GM19467 (cell line): ENCODE measurements around the gene GMNN.

ENCODE experiments used
- ATAC-seq: cut with Tn5 transposase; IDR thresholded peaks from one replicate; pipeline ENCODE4 v1.9.1; 2021; ENCODE audit warnings: mild to moderate bottlenecking, moderate library complexity; ENCODE audit not compliant: unreplicated experiment

Gene GMNN

GRCh38 chr6:24799541-24799915 lies 24.8 kb downstream of the GMNN start:
- ATAC-seq: no peak

DNA sequence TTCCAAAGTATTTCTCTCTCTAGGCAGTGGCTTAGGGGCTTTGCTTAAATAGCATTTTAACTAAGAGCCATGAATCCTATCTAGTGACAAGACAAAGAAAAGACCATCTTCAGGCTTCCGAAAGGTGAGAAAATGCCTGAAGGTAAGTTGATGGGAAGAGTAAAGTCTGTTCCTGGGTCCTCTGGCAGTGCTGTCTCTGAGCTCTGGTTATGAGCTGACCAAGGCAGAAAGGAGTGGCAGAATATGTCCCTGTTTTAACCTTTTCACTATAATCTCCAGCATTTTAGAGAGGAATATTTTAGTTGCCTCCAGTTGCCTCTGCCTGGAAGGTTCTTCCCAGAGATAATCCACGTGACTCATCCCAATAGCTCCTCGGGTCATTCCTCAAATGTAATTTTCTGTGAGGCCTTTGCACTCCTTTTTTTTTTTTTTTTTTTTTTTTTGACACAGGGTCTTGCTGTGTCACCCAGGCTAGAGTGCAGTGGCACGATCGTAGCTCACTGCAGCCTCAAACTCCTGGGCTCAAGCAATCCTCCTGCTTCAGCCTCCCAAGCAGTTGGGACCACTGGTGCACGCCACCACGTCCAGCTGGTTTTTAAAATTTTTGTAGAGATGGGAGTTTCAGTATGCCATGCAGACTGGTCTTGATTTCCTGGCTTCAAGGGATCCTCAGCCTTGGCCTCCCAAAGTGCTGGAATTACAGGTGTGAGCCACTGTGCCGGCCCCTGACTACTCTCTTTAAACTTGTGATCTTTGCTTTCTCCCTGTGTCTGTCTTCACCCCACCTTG lies 27.7 kb downstream of the GMNN start:
- no peak for ATAC-seq

DNA sequence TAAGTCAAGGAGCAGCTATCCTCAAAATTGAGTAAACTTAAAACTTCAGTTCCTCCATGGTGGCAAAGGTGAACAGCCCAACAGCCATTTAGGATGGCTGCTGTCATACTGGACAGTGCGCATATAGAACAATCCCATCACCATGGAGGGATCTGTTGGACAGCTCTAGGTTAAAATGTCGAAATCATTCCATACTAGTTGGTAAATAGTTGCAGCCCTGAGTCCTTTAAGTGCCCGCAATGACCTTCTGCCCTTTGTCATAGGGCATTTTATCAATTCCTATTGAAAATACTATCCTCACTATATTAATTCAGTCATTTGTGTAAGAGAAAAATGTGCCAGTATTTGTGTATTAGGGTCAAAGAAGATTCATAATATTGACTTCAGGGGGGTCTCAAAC lies 32.8 kb downstream of the GMNN start:
- ATAC-seq: no peak

DNA sequence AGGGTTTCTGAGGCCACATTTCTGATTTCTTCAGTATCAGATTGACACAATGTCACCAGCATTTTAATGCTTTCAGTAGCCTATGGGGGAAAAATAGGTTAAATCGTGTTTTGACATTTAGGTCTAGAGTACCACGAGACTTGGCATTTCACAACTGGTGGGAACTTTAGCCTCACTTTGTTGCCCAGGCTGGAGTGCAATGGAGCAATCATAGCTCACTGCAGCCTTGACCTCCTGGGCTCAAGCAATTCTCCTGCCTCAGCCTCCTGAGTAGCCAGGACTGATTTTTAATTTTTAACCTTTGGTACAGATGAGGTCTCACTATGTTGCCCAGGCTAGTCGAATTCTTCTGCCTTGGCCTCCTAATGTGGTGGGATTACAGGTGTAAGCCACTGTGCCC lies 35.0 kb downstream of the GMNN start:
- no peak for ATAC-seq

DNA sequence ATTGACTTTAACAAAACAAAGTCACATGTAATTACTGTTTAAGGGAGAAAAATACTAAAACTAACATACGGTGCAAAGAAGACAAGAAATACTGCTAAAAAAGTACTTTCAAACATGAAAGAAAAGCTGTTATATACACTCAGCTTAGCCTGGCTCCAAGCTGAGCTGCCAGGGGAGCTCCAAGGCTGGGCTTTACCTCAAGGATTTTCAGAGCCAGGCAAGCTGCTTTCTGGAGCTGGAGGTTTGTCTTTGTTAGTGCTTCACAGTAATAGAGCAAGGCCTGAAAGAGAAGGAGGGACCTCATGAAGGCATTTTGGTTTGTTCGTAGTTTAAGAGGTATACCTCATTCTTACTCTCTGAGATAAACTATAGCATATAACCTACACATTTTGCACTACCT lies 43.6 kb downstream of the GMNN start:
- ATAC-seq: no peak

- no peak for ATAC-seq
Measured at GRCh38 chr6:24821860-24822444, 47.2 kb downstream of the GMNN start.

GRCh38 chr6:24822696-24823095 lies 48.0 kb downstream of the GMNN start:
- no peak for ATAC-seq

- no peak for ATAC-seq
Measured at GRCh38 chr6:24823185-24823584, 48.4 kb downstream of the GMNN start.

DNA sequence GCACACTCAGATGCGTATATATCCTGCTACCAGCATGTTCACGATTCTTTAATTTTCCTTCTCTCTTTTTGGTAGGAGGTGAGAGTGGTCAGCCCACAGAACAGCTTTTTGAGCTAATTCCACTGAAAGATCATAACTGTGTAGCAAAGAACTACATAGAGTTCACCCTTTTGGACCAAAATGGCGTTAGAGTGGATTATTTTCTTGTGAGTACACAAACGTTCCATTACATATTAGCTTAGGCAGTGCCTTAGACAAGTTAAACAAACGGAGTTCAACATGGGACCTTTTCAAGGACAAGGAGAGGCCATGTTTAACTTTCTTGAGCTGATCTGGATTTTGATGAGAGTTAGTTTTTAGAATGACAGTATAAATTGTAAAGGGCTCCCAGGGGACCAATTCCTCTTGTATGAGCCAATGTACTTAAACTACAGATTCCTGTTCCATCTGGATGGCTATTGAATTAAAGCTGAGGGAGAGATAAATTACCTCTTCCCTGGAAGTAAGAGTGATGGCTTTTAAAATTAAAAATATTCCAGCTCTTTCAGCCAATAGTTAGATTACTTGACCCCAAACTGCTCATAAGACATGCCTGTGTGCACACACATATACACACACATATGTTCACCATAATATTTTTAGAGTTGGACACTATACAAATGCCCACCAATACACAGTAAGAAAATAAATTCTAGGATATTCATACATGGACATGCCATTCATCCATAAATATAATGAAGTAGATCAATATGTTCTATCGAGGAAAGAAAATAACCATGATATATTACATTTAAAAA lies 49.6 kb downstream of the GMNN start:
- no peak for ATAC-seq

DNA sequence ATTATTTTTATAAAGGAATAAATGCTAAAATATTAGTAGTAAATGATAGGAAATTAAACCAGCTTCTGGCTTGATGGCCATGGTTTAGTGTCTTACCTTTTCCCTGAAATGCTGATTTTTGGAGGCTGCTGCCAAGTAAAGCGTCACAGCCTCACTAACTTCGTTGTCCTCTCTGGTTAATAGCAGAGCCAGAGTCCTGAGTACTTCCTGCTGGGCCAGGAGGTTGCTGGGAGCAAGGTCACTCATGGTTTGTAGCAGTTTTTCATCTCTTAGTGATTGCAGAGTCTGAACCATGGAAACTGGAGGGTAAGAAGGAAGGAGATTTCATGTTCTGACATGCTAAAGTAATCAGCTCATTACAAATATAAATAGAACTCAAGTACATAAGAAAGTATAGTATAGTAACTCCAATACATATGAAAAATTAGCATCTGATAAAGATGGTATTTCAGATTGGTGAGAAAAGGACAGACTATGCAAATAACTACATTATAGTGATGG lies 50.4 kb downstream of the GMNN start:
- no peak for ATAC-seq

GRCh38 chr6:24827162-24827561 lies 52.4 kb downstream of the GMNN start:
- ATAC-seq: no peak

GRCh38 chr6:24827970-24828369 lies 53.2 kb downstream of the GMNN start:
- ATAC-seq: no peak

- no peak for ATAC-seq
Measured at GRCh38 chr6:24829657-24830056, 54.9 kb downstream of the GMNN start.

DNA sequence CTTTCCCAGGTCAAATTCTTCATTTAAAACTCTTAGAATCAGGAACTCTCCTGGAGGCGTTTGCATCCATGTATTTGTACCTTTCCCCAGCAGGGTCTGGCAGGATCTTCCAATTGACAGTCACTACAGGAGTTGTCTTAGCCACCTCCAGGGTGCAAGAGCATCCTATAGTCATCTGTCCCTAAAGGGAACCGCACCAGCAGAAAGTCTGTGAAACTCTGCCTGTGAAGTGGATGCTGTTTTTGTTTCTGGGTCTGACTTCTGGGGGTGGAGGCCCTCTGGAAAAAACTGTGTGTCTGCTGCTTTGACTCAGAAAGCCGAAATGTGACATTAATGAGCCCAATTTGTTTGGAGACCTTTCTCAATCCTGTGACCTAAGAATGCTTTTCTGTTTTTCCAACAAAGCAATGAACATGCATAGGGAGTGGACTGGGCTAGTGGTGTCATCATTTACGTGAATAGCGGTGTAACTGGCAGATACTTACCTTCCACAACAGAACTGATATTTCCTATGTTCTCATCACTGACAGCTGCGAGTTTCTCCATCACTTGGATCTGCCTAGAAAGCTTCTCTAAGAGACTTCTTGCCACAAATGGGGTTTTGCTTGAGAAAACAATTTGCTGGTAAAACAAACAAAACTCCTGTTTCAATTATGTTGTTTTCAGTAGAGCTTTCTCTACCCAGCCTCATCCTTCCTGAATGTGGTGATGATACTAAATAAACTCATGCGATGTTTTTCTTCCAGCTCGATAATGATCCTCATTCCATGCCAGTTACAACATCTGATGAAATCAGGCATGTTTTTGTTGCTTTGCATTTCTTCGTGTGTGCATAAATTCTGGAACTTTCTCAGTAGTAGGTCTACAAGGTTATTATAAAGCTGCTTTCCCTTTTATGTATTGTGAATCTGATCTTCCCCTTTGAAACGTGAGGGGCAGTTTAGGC lies 57.3 kb downstream of the GMNN start:
- no peak for ATAC-seq

GRCh38 chr6:24832794-24833193 lies 58.1 kb downstream of the GMNN start:
- ATAC-seq: no peak

DNA sequence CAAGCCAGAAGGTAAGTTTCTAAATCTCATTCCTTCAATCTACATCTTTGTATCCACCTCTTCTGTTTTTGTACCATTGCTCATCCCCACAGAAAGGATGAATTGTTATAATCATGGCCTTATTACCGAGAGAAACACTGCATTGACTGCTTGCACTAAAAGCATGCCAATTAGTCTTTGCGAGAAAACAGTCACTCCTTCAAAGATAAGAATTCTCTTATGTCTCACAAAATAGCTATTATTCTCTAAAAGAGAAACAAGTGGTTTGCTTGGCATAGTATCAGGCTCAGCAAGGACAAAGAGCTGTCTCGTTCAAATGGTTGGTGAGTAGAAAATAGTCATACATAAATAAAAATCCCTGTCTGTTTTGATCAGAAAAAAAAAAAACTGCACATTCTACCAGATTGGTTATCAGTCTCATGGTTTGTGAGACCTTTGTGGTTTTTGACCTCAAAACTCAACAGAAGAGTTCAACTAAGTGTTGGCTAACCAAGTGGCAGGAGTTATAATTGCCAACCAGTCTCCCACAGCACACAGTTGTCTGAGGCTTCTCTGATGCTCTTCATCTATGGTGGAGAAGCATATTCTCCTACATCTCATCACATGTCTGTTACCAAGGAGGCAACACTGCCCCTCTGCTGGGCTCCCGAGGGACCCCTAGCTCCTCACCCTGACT lies 59.1 kb downstream of the GMNN start:
- ATAC-seq: no peak
